RWPE2 (cell line): ENCODE measurements around the gene WDR88.

Source experiments
- ATAC-seq: fragments of 200-7000 bp; cut with Tn5 transposase; 3 replicates; pipeline ENCODE4 v1.9.1; 2021; ENCODE audit warnings: low read depth
- DNase-seq: peaks from one replicate; pipeline ENCODE4 v3.0.0-alpha.2; 2020; ENCODE audit warnings: low spot score
- H3K27ac ChIP-seq: fragments of 450-650 bp; 2 replicates; pipeline ENCODE4 v1.5.1; 2017; ENCODE audit warnings: mild to moderate bottlenecking; ENCODE audit not compliant: poor library complexity, severe bottlenecking
- H3K27me3 ChIP-seq: fragments of 250-450 bp; sonication (Bioruptor Pico); 2 replicates; pipeline ENCODE4 v1.5.1; 2021; ENCODE audit warnings: mild to moderate bottlenecking, moderate library complexity; ENCODE audit not compliant: insufficient read depth, poor library complexity, severe bottlenecking
- H3K36me3 ChIP-seq: fragments of 250-450 bp; sonication (Bioruptor Pico); 2 replicates; pipeline ENCODE4 v1.5.1; 2020; ENCODE audit warnings: low read depth, mild to moderate bottlenecking, moderate library complexity
- H3K4me1 ChIP-seq: fragments of 250-450 bp; sonication (Bioruptor Pico); 2 replicates; pipeline ENCODE4 v1.5.1; 2021; ENCODE audit warnings: mild to moderate bottlenecking, moderate library complexity; ENCODE audit not compliant: insufficient read depth, poor library complexity, severe bottlenecking
- H3K4me3 ChIP-seq: fragments of 250-450 bp; sonication (Bioruptor Pico); 2 replicates; pipeline ENCODE4 v1.5.1; 2021; ENCODE audit warnings: mild to moderate bottlenecking, moderate library complexity; ENCODE audit not compliant: severe bottlenecking
- H3K9me3 ChIP-seq: fragments of 250-450 bp; sonication (Bioruptor Pico); 2 replicates; pipeline ENCODE4 v1.5.1; 2021; ENCODE audit warnings: mild to moderate bottlenecking, moderate library complexity; ENCODE audit not compliant: severe bottlenecking
- TF ChIP-seq, protein P1 (sequence below): fragments of 450-650 bp; IDR thresholded peaks from one replicate; pipeline ENCODE4 v1.5.1; 2017; ENCODE audit warnings: mild to moderate bottlenecking, moderate library complexity; ENCODE audit not compliant: poor library complexity, severe bottlenecking

Gene WDR88

DNA sequence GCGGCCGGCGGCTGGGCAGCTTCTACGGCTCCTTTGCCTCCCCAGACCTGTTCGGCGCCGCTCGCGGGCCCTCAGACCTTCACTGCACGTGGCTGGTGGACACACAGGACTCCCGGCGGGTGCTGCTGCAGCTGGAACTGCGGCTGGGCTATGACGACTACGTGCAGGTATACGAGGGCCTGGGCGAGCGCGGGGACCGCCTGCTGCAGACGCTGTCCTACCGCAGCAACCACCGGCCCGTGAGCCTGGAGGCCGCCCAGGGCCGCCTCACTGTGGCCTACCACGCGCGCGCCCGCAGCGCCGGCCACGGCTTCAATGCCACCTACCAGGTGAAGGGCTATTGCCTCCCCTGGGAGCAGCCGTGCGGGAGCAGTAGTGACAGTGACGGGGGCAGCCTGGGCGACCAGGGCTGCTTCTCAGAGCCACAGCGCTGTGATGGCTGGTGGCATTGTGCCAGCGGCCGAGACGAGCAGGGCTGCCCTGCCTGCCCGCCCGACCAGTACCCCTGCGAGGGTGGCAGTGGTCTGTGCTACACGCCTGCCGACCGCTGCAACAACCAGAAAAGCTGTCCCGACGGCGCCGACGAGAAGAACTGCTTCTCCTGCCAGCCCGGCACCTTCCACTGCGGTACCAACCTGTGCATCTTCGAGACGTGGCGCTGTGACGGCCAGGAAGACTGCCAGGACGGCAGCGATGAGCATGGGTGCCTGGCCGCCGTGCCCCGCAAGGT is 73.8 kb downstream of the WDR88 start:
- ATAC-seq (no peak), DNase-seq (no peak)
- no peak overlapping the region for H3K27ac ChIP-seq
- TF ChIP-seq, protein P1, sequence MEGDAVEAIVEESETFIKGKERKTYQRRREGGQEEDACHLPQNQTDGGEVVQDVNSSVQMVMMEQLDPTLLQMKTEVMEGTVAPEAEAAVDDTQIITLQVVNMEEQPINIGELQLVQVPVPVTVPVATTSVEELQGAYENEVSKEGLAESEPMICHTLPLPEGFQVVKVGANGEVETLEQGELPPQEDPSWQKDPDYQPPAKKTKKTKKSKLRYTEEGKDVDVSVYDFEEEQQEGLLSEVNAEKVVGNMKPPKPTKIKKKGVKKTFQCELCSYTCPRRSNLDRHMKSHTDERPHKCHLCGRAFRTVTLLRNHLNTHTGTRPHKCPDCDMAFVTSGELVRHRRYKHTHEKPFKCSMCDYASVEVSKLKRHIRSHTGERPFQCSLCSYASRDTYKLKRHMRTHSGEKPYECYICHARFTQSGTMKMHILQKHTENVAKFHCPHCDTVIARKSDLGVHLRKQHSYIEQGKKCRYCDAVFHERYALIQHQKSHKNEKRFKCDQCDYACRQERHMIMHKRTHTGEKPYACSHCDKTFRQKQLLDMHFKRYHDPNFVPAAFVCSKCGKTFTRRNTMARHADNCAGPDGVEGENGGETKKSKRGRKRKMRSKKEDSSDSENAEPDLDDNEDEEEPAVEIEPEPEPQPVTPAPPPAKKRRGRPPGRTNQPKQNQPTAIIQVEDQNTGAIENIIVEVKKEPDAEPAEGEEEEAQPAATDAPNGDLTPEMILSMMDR, result no peak
- no peaks in the 10 kb centered on the region for H3K9me3 ChIP-seq
- H3K36me3 ChIP-seq, result no peaks in the 10 kb centered on the region
- H3K27me3 ChIP-seq, result no peaks in the 10 kb centered on the region
- no peak overlapping the region for H3K4me3 ChIP-seq
- H3K4me1 ChIP-seq, result no peaks in the 10 kb centered on the region

DNA sequence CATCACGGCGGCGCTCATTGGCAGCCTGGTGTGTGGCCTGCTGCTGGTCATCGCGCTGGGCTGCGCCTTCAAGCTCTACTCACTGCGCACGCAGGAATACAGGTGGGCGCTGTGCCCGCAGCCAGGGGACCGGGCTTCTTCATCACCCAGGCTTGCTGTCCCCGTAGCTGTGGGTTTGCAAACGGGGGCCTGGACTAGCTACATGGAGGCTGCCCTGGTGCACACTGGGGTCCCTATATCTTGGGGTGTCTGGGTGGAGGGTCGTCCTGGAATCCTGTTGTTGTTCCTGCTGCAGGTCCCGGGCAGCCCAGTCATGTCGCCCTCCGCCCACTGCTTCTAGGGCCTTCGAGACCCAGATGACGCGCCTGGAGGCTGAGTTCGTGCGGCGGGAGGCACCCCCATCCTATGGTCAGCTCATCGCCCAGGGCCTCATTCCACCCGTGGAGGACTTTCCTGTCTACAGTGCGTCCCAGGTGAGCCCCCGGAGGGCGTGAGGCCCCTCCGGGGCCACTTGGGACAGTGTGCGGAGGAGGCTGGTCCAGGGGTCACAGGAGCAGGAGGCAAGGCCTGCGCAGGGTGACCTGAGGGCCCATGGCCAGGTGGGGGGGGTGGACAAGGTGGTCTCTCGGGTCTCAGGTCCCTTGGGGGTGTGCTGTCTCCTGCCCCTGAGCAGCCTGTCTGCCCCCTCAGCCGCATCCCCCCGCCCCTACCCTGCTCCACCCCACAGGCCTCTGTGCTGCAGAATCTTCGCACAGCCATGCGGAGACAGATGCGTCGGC is 74.5 kb downstream of the WDR88 start:
- Histone ChIP-seq H3K9me3 (no peaks in the 10 kb centered on the region), H3K4me3 (no peak overlapping the region), H3K36me3 (no peaks in the 10 kb centered on the region), H3K27ac (no peak overlapping the region), H3K27me3 (no peaks in the 10 kb centered on the region), H3K4me1 (no peaks in the 10 kb centered on the region)
- ATAC-seq, result no peak
- no peak for DNase-seq
- TF ChIP-seq, protein P1, result no peak

DNA sequence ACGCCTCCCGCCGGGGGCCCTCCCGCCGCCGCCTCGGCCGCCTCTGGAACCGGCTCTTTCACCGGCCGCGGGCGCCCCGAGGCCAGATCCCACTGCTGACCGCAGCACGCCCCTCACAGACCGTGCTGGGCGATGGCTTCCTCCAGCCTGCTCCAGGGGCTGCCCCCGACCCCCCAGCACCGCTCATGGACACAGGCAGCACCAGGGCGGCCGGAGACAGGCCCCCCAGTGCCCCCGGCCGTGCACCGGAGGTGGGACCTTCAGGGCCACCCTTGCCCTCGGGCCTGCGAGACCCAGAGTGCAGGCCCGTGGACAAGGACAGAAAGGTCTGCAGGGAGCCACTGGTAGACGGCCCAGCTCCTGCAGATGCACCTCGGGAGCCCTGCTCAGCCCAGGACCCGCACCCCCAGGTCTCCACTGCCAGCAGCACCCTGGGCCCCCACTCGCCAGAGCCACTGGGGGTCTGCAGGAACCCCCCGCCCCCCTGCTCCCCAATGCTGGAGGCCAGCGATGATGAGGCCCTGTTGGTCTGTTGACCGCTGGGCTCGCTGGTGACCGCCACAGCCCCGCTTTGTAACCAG is 75.2 kb downstream of the WDR88 start:
- Histone ChIP-seq H3K4me3 (no peak overlapping the region), H3K27ac (no peak overlapping the region), H3K9me3 (no peaks in the 10 kb centered on the region), H3K27me3 (no peaks in the 10 kb centered on the region), H3K36me3 (no peaks in the 10 kb centered on the region), H3K4me1 (no peaks in the 10 kb centered on the region)
- no peak for DNase-seq
- TF ChIP-seq, protein P1, result no peak
- ATAC-seq, result no peak

DNA sequence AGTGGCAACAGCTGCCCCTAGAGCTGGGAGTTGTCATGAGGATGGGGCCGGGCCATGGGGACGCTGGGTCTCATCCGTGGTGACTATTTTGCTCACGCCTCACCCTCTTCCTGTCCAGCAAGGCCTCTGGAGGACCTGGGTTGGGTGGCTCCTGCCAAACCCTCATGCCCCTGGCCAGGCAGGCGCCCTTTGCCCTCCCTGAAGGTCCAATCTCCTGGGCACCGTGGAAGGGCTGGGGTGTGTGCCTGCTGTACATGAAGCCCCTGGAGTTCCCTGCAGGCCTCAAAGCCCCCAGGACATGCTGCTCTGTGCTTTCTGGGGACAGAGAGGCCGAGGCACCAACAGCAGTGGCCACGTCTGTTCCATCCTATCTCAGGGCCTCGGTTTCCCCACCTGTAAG is 76.0 kb downstream of the WDR88 start:
- ATAC-seq (no peak), DNase-seq (no peak)
- H3K4me3 ChIP-seq, result no peak overlapping the region
- TF ChIP-seq, protein P1, result no peak
- no peaks in the 10 kb centered on the region for H3K4me1 ChIP-seq
- no peak overlapping the region for H3K27ac ChIP-seq
- H3K36me3 ChIP-seq, result no peaks in the 10 kb centered on the region
- H3K27me3 ChIP-seq, result no peaks in the 10 kb centered on the region
- no peaks in the 10 kb centered on the region for H3K9me3 ChIP-seq
